HG03095 (cell line): ENCODE measurements around the gene HMGCL.

ENCODE experiments used
- ATAC-seq: cut with Tn5 transposase; IDR thresholded peaks from one replicate; pipeline ENCODE4 v1.9.1; 2021; ENCODE audit warnings: moderate library complexity; ENCODE audit not compliant: unreplicated experiment

HMGCL gene

GRCh38 chr1:23779826-23780371 is 45.3 kb downstream of the HMGCL start:
- ATAC-seq: no peak

GRCh38 chr1:23777979-23778814 is 47.0 kb downstream of the HMGCL start, which contains the start of gene PITHD1:
Gene PITHD1, plus strand, starts transcription at chr1:23778418. Its CDS starts 98 bp downstream, at chr1:23778516.
- ATAC-seq: peak; percentile 42

- ATAC-seq: no peak
These were observed 49.0 kb downstream of the HMGCL start for GRCh38 chr1:23776217-23776616.

- ATAC-seq: no peak
These were observed 50.9 kb downstream of the HMGCL start for GRCh38 chr1:23774174-23774880.

- no peak for ATAC-seq
These were observed 52.4 kb downstream of the HMGCL start for GRCh38 chr1:23772854-23773242.

- no peak for ATAC-seq
These were observed 53.0 kb downstream of the HMGCL start for GRCh38 chr1:23772049-23772853.

GRCh38 chr1:23768733-23769132 is 56.5 kb downstream of the HMGCL start:
- ATAC-seq: no peak

- ATAC-seq: no peak
These were observed 62.1 kb downstream of the HMGCL start for GRCh38 chr1:23763041-23763577.

- no peak for ATAC-seq
These were observed 66.0 kb downstream of the HMGCL start for GRCh38 chr1:23759277-23759676.

- ATAC-seq: no peak
These were observed 67.4 kb downstream of the HMGCL start for GRCh38 chr1:23757812-23758211.

- ATAC-seq: no peak
These were observed 68.6 kb downstream of the HMGCL start for GRCh38 chr1:23756676-23757075.

- no peak for ATAC-seq
These were observed 72.3 kb downstream of the HMGCL start for GRCh38 chr1:23752909-23753308.
